ENCODE measurements around the gene KNCN. TPM values are rescaled to one million over a fixed set of nuclear protein-coding genes. Genes with fewer than 3 reads are reported as not detected.

KNCN gene
- total RNA-seq, 1 donor from 2014 or later: not detected

Other genes starting within 250 kb of the KNCN start
- 104 and 105 TPM in 2 replicates for gene LRRC41, start 248.0 kb downstream of the KNCN start, total RNA-seq
- gene UQCRH, start 247.9 kb downstream of the KNCN start, total RNA-seq: 545 and 884 TPM in 2 replicates
- 16.2 and 17.2 TPM in 2 replicates for gene NSUN4, start 210.8 kb downstream of the KNCN start, total RNA-seq
- 4.3 and 12.8 TPM in 2 replicates for gene FAAH, start 157.3 kb downstream of the KNCN start, total RNA-seq
- gene DMBX1, start 61.8 kb downstream of the KNCN start, total RNA-seq: not detected in 2 replicates
- 19.2 and 19.4 TPM in 2 replicates for gene MKNK1, start 52.6 kb upstream of the KNCN start, total RNA-seq
- 5.8 and 7.2 TPM in 2 replicates for gene MOB3C, start 65.2 kb upstream of the KNCN start, total RNA-seq
- 39.6 and 57.5 TPM in 2 replicates for gene ATPAF1, start 116.7 kb upstream of the KNCN start, total RNA-seq
- not detected in 2 replicates for gene TEX38, start 120.2 kb upstream of the KNCN start, total RNA-seq
- gene EFCAB14, start 167.5 kb upstream of the KNCN start, total RNA-seq: 41.5 and 46.9 TPM in 2 replicates
- not detected in 2 replicates for gene CYP4B1, start 247.4 kb upstream of the KNCN start, total RNA-seq

Data from epithelial cell of proximal tubule (primary cell).